GM21528 (cell line): Measurements from ENCODE around the gene MAML2.

Experiments used
- ATAC-seq: cut with Tn5 transposase; IDR thresholded peaks from one replicate; pipeline ENCODE4 v1.9.1; 2021; ENCODE audit warnings: mild to moderate bottlenecking, moderate library complexity; ENCODE audit not compliant: unreplicated experiment, low FRiP score

Gene MAML2

DNA sequence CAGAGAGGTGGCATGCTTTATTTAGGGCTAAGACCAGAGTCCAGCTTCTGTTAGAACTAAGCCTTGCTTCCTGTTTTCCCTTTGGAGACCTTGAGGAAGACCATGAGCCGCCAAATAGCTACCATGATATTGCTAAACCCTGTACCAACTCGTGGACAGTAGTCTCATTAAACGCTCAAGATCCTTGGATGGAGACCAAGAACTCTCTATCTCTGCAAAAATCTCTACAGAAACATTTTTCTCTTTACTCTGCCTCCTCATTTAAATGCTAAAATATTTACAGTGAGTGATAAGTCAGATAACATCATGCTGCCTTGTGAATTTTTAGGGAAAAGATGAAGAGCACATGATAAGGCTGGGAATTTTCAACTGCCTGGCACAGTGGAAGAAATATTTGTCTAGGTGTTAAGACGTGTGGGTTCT lies 197.8 kb downstream of the MAML2 start:
- no peak for ATAC-seq

DNA sequence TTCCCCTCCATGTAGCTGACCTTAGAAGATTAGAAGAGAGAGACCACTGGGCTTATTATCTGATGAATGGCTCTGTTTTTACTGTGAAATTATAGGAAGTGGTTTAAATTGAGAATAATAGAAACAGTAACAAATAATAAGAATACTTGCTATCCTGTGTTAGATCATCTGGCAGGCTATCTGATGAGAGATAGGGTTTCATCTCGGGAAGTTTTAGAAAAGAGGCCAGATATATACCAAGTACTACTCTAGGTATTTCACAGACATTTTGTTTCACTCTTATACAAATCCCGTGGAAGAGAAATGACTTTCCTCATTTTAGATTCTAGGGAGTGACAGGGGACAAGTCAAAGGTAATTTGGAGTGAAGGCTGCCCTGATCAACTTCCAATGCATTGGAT lies 198.4 kb downstream of the MAML2 start:
- no peak for ATAC-seq

DNA sequence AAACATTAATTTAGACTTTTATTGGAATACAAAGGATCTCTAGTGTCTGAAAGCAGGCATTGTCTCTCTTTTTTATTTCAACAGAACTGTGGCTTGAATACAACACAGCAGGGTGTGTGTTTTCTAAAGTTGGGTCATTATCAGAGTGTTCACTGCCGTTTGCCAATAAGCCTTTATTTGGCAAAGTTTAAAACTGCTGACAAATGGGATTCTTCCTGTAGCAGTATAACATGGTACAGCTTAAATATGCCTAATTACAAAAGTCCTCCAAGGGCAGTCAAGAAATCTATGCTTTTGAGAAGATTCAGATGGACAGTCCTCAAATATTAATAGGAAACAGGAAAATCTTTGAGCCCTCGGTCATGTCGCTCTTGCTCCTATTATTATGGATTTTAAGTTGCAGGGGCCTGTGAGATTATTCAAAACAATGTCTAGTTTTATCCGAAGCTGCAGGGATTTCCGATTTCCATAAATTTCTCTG lies 199.9 kb downstream of the MAML2 start:
- no peak for ATAC-seq

DNA sequence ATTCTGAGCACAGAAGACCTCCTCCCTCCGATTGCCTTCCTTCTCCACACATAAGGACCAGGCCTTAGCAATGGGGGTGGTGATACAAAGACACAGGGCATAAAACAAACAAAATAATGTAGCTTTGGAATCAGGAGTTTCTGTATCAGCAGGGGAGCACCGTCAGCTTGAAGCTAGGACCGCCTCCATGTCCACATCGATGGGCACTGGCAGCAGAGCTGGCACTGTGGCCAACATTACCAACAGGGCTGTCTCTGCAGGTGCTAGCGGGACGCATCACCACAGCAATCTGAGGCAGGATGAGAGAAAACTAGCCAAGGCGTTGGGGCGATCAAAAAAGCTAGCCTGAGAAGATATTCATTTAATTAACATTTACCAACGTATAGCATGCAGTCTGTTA lies 201.4 kb downstream of the MAML2 start:
- no peak for ATAC-seq

- no peak for ATAC-seq
Observed at GRCh38 chr11:96139691-96140090, 203.3 kb downstream of the MAML2 start.

DNA sequence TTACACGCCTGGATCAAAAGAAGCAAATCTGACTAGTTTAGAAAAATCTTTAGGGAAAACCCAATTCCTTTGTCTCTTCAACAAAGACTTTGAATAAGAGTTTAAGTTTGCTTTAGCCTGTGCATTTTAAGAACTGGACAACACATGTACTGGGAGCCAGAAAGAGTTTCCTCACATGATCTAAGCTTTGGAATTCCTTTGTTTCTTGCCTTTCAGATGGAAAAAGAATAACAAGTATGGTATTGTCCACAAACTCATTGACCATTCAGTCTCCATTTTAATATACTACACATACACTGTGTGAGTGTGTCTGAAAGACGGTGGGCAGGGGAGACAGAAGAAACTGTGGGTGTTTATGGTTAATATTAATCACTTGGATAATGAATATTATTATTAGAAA lies 205.6 kb downstream of the MAML2 start:
- no peak for ATAC-seq

DNA sequence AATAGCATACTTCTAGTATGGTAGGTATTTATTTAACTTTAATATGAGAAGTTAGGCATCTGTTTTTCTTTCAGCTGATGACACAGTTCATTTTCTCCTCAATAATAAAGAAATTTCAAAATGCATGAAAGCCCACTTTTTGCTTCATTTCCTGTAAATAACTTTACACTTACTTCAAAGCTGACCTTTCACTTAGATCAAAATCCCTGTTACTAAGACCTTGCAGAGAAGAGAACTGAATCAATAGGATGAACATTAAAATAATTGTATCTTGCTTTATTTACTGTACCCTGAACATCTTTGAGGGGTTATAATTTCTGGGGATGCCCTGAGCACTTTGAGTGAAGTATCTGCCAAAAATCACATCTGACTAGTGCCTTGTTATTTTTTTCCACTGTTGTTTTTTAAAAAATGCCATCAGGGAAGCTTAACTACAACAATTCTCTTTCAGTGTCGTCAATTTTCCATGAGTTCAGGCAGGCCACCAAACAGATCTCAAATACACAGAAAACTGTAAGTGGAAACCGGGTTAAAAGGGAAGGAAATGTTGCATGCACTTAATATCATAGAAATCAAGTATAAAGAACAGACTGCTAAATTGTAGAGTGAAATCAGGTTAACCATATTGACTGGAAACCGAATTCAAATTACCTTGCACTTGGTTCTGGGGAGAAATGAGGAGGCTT lies 206.2 kb downstream of the MAML2 start:
- no peak for ATAC-seq

GRCh38 chr11:96134602-96135001 lies 208.4 kb downstream of the MAML2 start:
- no peak for ATAC-seq

DNA sequence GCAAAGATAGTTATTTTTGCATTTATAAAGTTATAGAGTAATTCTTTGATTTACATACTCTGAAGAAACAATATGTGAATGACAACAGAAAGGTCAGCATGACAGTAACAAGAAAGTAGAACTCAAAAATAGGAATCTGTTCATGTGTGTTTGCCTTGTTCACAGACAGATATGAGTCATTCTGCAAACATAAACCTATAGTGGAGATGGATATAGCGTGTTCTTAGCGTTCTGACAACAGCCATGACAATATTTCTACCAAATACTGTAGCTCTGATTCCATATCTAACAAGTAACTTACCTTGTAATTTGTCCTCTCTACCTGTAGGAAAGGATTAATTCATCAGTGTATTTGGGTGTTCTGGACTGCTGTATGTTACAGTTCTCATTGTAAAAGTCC lies 210.6 kb downstream of the MAML2 start:
- ATAC-seq = no peak

DNA sequence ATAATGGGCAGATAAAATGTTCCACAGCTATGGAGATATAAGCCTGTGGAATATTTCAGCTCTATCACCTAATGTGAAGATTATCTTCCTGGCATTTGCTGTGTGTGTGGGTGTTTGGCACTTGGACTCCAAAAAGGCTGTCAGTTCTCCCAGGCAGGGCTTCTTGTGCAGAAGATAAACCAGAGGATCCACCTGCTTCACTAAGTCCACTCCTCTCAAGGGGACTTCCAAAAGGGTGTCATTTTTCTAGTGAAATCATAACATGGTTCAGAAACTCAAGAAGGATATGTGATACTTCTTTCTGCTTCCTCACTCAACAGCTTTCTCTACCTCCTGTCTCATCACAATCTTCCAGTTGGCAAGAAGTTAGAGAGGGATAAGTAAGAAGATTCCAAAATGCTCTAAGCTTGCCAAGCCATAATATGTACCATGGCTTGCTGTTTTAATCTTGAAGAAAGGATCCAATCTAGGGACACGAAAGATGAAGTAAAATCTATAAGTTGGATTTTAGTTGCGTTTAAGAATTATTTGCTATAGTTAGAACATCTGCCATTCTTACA lies 212.9 kb downstream of the MAML2 start:
- no peak for ATAC-seq

- no peak for ATAC-seq
Observed at GRCh38 chr11:96127596-96127959, 215.4 kb downstream of the MAML2 start.

DNA sequence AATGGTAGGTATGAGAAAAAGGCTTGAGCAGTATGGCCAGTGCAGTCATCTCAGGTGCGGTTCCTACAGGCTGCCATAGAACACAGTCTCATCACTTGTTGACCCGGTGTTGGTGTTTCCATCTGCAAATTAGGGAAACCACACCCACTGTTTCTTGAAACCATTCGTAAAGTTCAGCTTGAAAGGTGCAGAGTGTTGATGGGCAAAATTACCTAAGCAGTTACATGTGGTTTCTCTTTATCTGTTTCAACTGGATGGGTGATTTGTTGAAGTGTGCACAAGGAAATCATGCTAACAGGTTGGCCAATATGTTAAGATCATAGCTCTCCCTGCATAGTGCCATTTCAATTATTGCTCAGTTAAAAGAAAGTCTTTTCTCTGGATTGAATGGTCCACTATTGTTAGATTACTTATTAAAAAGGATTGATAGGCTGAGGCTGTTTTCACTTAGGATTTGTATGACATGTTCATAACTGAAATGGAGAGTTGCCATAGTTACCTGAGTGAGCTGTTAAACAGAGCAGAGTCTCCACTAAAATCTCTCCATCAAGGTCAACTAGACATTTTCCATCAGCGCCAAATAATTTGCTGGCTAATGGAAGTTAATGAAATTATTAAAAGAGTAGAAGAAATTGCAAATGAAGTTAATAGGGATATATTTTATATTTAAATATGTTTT lies 215.9 kb downstream of the MAML2 start:
- ATAC-seq = no peak

- no peak for ATAC-seq
Observed at GRCh38 chr11:96125400-96125799, 217.6 kb downstream of the MAML2 start.

- no peak for ATAC-seq
Observed at GRCh38 chr11:96124155-96124554, 218.8 kb downstream of the MAML2 start.

- ATAC-seq = no peak
Observed at GRCh38 chr11:96123301-96123700, 219.7 kb downstream of the MAML2 start.

DNA sequence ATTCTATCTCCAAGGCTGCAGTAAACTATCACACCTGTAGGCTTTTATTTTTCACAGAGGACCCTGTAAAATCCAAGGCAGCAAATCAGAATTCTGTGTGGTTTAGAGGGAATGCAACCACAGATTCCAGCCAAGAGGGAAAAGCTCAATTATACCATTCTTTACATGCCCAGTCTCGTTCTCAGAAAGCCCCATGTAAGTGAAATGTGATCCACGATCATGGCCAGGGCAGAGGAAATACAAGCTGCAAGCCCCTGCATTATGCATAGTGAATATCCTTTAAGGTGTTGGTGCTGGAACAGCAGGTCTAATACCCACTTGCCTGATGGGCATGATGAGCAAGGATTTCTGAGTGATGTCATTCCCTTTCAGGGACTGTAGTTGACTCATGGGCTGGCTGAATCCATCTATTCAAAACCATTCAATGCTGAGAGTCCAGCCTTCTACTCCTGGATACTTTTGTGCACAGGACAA lies 220.4 kb downstream of the MAML2 start:
- no peak for ATAC-seq

GRCh38 chr11:96119211-96119610 lies 223.8 kb downstream of the MAML2 start:
- no peak for ATAC-seq

DNA sequence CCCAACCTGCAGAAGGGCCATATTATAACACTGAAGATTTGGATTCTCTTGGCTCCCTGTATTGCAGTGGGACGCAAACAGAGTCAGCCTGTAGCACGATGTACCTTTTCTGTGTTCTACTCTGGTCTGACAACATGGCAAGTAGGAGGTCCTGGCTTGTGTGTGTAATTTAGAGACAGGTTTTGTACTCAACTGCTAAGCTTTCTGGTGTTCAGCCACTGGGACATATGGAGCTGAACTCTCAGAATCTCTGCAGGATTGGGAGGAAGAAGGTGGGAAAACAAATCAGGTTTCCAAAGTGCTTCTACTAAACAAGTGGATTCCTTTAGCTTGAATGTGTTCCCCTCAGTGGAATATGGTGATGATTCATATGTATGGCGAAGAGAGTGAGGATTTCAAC lies 226.6 kb downstream of the MAML2 start:
- no peak for ATAC-seq

DNA sequence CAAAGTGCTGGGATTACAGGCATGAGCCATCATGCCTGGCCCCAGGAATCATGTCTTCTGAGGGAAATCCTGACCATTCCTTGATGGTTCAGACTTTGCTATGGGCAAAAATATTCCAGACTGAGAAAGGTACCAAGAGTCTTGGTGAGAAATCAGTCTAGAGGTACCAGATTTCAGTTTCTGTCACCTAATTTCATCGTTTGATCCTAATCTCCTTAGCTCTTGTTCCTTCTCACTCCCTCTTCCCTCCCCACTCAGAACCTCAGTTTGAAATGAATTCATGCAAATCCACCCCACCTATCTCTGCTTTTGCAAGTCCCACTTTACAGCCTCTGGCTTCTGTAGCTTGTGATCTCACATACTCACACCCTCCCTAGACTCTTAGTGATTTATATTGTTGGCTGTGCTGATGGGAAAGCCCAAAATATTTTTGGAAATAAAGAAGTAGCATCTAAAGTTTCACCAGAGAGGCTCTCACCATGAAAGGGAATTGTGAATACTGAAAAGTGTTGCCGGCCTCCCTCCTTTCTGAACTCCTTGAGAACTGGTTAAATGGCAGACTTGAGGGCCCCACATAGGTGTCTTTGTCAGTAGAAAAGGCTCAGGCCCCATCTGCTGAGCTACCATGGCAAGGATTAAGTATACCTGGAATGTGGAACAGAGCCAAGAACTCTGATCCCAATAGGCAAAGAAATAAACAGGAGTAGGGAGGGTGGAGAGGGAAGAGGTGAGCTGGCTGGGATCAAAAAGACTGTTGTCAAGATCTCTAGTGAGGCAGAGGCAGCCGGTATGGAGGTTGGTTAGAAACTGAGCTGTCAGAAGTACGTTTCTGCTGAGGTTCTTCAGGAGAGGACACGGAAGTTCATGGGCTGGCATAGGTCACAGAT lies 228.6 kb downstream of the MAML2 start:
- no peak for ATAC-seq

DNA sequence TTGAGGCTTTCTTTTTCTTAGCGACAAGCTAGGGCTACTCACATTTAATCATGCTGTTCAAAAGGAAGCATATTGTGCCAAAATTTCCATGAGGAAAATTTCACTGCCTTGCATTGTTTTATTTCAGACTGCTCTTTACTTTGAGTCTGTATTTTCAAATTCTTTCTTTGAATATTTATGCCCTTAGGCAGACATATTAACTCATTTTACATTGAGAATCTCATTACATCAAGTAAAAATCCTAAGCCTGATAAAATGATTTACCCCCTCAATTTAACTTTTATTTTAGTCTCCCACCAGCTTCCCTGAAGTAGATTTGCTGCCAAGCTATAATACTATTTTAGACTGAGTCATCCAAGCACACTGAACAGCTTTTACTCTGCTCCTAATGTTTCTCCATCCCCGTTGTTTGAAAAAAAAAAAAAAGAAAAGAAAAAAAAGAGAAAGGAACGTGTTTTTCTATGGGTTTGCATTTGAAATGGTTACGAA lies 229.8 kb downstream of the MAML2 start:
- no peak for ATAC-seq
